H9 (cell line): ENCODE results near the gene GRB14. TPM values are rescaled to one million over a fixed set of nuclear protein-coding genes. Genes with fewer than 3 reads are reported as not detected.

ENCODE experiments used
- DNase-seq: peaks from one replicate; pipeline ENCODE4 v3.0.0-alpha.2; 2017
- H2AFZ ChIP-seq: one replicate; pipeline ENCODE4 v1.6.1; 2013; ENCODE audit warnings: mild to moderate bottlenecking, low read length, control low read depth, moderate library complexity
- H2AK5ac ChIP-seq: 2 replicates; pipeline ENCODE4 v1.6.1; 2013; ENCODE audit warnings: low read length, control low read depth, mixed read lengths; ENCODE audit not compliant: insufficient read length
- H2BK120ac ChIP-seq: one replicate; pipeline ENCODE4 v1.6.1; 2013; ENCODE audit warnings: low read depth, mild to moderate bottlenecking, low read length, control low read depth, inconsistent platforms; ENCODE audit not compliant: poor library complexity, severe bottlenecking
- H2BK12ac ChIP-seq: 2 replicates; pipeline ENCODE4 v1.6.1; 2013; ENCODE audit warnings: low read length, control low read depth, mixed read lengths, low read depth; ENCODE audit not compliant: insufficient read length
- H2BK15ac ChIP-seq: 2 replicates; pipeline ENCODE4 v1.6.1; 2013; ENCODE audit warnings: low read depth, low read length, control low read depth
- H2BK20ac ChIP-seq: one replicate; pipeline ENCODE4 v1.6.1; 2013; ENCODE audit warnings: low read depth, mild to moderate bottlenecking, low read length, control low read depth, inconsistent platforms; ENCODE audit not compliant: poor library complexity, severe bottlenecking
- H2BK5ac ChIP-seq: 2 replicates; pipeline ENCODE4 v1.6.1; 2013; ENCODE audit warnings: low read length, control low read depth, mixed read lengths; ENCODE audit not compliant: insufficient read length
- H3K14ac ChIP-seq: 2 replicates; pipeline ENCODE4 v1.6.1; 2013; ENCODE audit warnings: low read length, control low read depth; ENCODE audit not compliant: insufficient read depth
- H3K18ac ChIP-seq: 2 replicates; pipeline ENCODE4 v1.6.1; 2013; ENCODE audit warnings: low read depth, mild to moderate bottlenecking, mixed read lengths, low read length, control low read depth; ENCODE audit not compliant: insufficient read length
- H3K23ac ChIP-seq: 2 replicates; pipeline ENCODE4 v1.6.1; 2013; ENCODE audit warnings: low read length, control low read depth, mixed read lengths, low read depth; ENCODE audit not compliant: insufficient read length
- H3K23me2 ChIP-seq: 2 replicates; pipeline ENCODE4 v1.6.1; 2013; ENCODE audit warnings: low read depth, mild to moderate bottlenecking, mixed read lengths, low read length, control low read depth; ENCODE audit not compliant: insufficient read length, poor library complexity, severe bottlenecking
- H3K27ac ChIP-seq: 2 replicates; pipeline ENCODE4 v1.5.1; 2013; ENCODE audit warnings: low read length, control low read depth, mixed read lengths, low read depth; ENCODE audit not compliant: insufficient read length
- H3K27me3 ChIP-seq: 2 replicates; pipeline ENCODE4 v1.6.1; 2013; ENCODE audit warnings: low read length, control low read depth, inconsistent platforms; ENCODE audit not compliant: insufficient read depth
- H3K4ac ChIP-seq: 2 replicates; pipeline ENCODE4 v1.6.1; 2013; ENCODE audit warnings: low read depth, mild to moderate bottlenecking, control low read depth, inconsistent platforms, low read length, moderate library complexity
- H3K4me1 ChIP-seq: 2 replicates; pipeline ENCODE4 v1.6.1; 2013; ENCODE audit warnings: low read length, control low read depth, inconsistent platforms; ENCODE audit not compliant: insufficient read depth
- H3K4me2 ChIP-seq: 2 replicates; pipeline ENCODE4 v1.6.1; 2013; ENCODE audit warnings: low read length, control low read depth, mixed read lengths; ENCODE audit not compliant: insufficient read length, insufficient read depth
- H3K56ac ChIP-seq: 2 replicates; pipeline ENCODE4 v1.6.1; 2013; ENCODE audit warnings: low read depth, mild to moderate bottlenecking, mixed read lengths, low read length, control low read depth; ENCODE audit not compliant: insufficient read length
- H3K79me1 ChIP-seq: 2 replicates; pipeline ENCODE4 v1.6.1; 2013; ENCODE audit warnings: low read depth, mild to moderate bottlenecking, moderate library complexity, low read length, control low read depth, inconsistent platforms; ENCODE audit not compliant: insufficient read depth, poor library complexity, severe bottlenecking
- H3K79me2 ChIP-seq: 2 replicates; pipeline ENCODE4 v1.6.1; 2013; ENCODE audit warnings: low read length, control low read depth, inconsistent platforms; ENCODE audit not compliant: insufficient read depth
- H3K9ac ChIP-seq: 2 replicates; pipeline ENCODE4 v1.6.1; 2013; ENCODE audit warnings: low read length, control low read depth, mixed read lengths; ENCODE audit not compliant: insufficient read length; ENCODE audit errors: extremely low read depth
- H3K9me3 ChIP-seq: one replicate; pipeline ENCODE4 v1.6.1; 2013; ENCODE audit warnings: low read depth, low read length, inconsistent platforms; ENCODE audit not compliant: control insufficient read depth
- H3T11ph ChIP-seq: one replicate; pipeline ENCODE4 v1.6.1; 2013; ENCODE audit warnings: mild to moderate bottlenecking, low read length, control low read depth, inconsistent platforms
- H4K20me1 ChIP-seq: one replicate; pipeline ENCODE4 v1.6.1; 2013; ENCODE audit not compliant: control insufficient read depth, insufficient read length, insufficient read depth
- H4K5ac ChIP-seq: 2 replicates; pipeline ENCODE4 v1.6.1; 2013; ENCODE audit warnings: low read depth, mild to moderate bottlenecking, mixed read lengths, low read length, control low read depth; ENCODE audit not compliant: insufficient read length
- H4K8ac ChIP-seq: replicated peaks from 2 replicates; pipeline ENCODE4 v1.6.1; 2013; ENCODE audit warnings: low read length, control low read depth, mixed read lengths, low read depth; ENCODE audit not compliant: insufficient read length
- H4K91ac ChIP-seq: 2 replicates; pipeline ENCODE4 v1.6.1; 2013; ENCODE audit warnings: low read depth, mild to moderate bottlenecking, moderate library complexity, mixed read lengths, low read length, control low read depth; ENCODE audit not compliant: insufficient read length
- H3K27ac Mint-ChIP-seq, 3 experiments: 2 replicates in 2 of 3; 3 replicates in 1 of 3; pipeline ENCODE4 v1.8.0; 2020 to 2021; ENCODE audit warnings: mixed read lengths in 3 of 3, mild to moderate bottlenecking in 1 of 3, moderate library complexity in 1 of 3
- H3K27me3 Mint-ChIP-seq: 2 replicates; pipeline ENCODE4 v1.8.0; 2021; ENCODE audit warnings: low read depth, mild to moderate bottlenecking, moderate library complexity, mixed read lengths
- H3K36me3 Mint-ChIP-seq, 3 experiments: 2 replicates in 2 of 3; 3 replicates in 1 of 3; pipeline ENCODE4 v1.8.0; 2020 to 2021; ENCODE audit warnings: low read depth in 3 of 3, mixed read lengths in 3 of 3; ENCODE audit not compliant: insufficient read depth in 1 of 3
- H3K4me1 Mint-ChIP-seq, 2 experiments: 2 replicates each; pipeline ENCODE4 v1.8.0; 2020; ENCODE audit warnings: mixed read lengths in 2 of 2
- H3K4me3 Mint-ChIP-seq, 2 experiments: 2 replicates in 1 of 2; 3 replicates in 1 of 2; pipeline ENCODE4 v1.8.0; 2020 to 2021; ENCODE audit warnings: mild to moderate bottlenecking in 2 of 2, mixed read lengths in 2 of 2, moderate library complexity in 1 of 2
- H3K9me3 Mint-ChIP-seq, 2 experiments: 2 replicates in 1 of 2; 3 replicates in 1 of 2; pipeline ENCODE4 v1.8.0; 2020; ENCODE audit warnings: mild to moderate bottlenecking in 2 of 2, mixed read lengths in 2 of 2, moderate library complexity in 1 of 2
- WGBS: extraction: QIAGEN DNeasy Blood & Tissue Kit; methylation state at CpG from one replicate; pipeline ENCODE4 v1.1.7; 2013; ENCODE audit warnings: missing lambda C conversion rate, low lambda C conversion rate, mixed read lengths; ENCODE audit not compliant: insufficient read length; ENCODE audit errors: extremely low coverage; 5-methylcytosine and 5-hydroxymethylcytosine counted together
- total RNA-seq: library from RNA; stranded (reverse); gene quantifications from 2 replicates; pipeline ENCODE4 v1.2.1, GENCODE V29; 2021
- TF ChIP-seq, protein P1 (sequence below): fragments of 200-600 bp; sonication (generic); conservative IDR thresholded peaks from 3 replicates; pipeline ENCODE4 v1.8.0; 2021; ENCODE audit warnings: antibody characterized with exemption, mild to moderate bottlenecking

The GRB14 gene
- total RNA-seq, 1 experiment from 2014 or later, result 7.6 TPM

DNA sequence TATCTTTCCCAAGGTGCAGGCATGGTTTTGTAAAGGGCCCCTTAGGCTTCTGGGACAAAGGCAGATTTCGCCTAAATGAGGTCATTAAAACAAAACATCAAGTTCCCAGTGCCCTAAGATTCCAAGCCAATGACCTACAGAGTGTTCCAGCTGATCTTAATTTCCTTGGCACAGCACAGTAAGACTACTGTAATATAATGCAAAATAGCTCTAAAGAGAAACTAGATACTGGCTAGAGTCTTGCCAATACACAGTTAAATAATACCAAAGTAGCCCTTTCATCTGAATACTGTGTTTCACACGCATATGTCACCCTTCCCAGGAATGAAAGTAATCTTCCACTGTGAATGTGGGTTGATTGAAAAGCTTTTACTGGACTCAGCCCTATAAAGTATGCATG lies 14.7 kb downstream of the GRB14 start:
- no peak overlapping the region for H3K27ac Mint-ChIP-seq
- H3K27me3 Mint-ChIP-seq, result no peaks in the 10 kb centered on the region
- H2BK20ac ChIP-seq, result no peak overlapping the region
- no peak overlapping the region for H3K23ac ChIP-seq
- H3K9me3 ChIP-seq, result no peaks in the 10 kb centered on the region
- H3K27ac ChIP-seq, result no peak overlapping the region
- H3K4ac ChIP-seq, result no peak overlapping the region
- no peak for DNase-seq
- no peaks in the 10 kb centered on the region for H3K27me3 ChIP-seq
- no peak overlapping the region for H2BK12ac ChIP-seq
- WGBS, result no CpG with 5 or more reads among the region's 2 CpGs
- H3K9me3 Mint-ChIP-seq, result no peaks in the 10 kb centered on the region
- no peak overlapping the region for H2BK120ac ChIP-seq
- no peak overlapping the region for H3K56ac ChIP-seq
- no peak overlapping the region for H3K4me3 Mint-ChIP-seq
- no peaks in the 10 kb centered on the region for H3K23me2 ChIP-seq
- no peak overlapping the region for H3K9ac ChIP-seq
- TF ChIP-seq, protein P1, sequence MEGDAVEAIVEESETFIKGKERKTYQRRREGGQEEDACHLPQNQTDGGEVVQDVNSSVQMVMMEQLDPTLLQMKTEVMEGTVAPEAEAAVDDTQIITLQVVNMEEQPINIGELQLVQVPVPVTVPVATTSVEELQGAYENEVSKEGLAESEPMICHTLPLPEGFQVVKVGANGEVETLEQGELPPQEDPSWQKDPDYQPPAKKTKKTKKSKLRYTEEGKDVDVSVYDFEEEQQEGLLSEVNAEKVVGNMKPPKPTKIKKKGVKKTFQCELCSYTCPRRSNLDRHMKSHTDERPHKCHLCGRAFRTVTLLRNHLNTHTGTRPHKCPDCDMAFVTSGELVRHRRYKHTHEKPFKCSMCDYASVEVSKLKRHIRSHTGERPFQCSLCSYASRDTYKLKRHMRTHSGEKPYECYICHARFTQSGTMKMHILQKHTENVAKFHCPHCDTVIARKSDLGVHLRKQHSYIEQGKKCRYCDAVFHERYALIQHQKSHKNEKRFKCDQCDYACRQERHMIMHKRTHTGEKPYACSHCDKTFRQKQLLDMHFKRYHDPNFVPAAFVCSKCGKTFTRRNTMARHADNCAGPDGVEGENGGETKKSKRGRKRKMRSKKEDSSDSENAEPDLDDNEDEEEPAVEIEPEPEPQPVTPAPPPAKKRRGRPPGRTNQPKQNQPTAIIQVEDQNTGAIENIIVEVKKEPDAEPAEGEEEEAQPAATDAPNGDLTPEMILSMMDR, result no peak
- H3T11ph ChIP-seq, result no peak overlapping the region
- no peak overlapping the region for H2BK5ac ChIP-seq
- no peaks in the 10 kb centered on the region for H3K79me2 ChIP-seq
- no peak overlapping the region for H2AK5ac ChIP-seq
- no peaks in the 10 kb centered on the region for H4K20me1 ChIP-seq
- H4K8ac ChIP-seq, result no peak overlapping the region
- no peak overlapping the region for H3K18ac ChIP-seq
- no peak overlapping the region for H4K91ac ChIP-seq
- no peak overlapping the region for H2AFZ ChIP-seq
- no peak overlapping the region for H3K14ac ChIP-seq
- no peak overlapping the region for H2BK15ac ChIP-seq
- H3K4me1 ChIP-seq, result no peaks in the 10 kb centered on the region
- H3K79me1 ChIP-seq, result no peaks in the 10 kb centered on the region
- peaks cover 8 to 11% of the 10 kb centered on the region in 2 experiments; a peak in 3 of 4 replicates for H3K4me1 Mint-ChIP-seq
- no peak overlapping the region for H3K4me2 ChIP-seq
- H4K5ac ChIP-seq, result no peak overlapping the region
- H3K36me3 Mint-ChIP-seq, result no peaks in the 10 kb centered on the region; a peak in 2 of 7 replicates
